Activated B cell treated with CpG ODN at 0.5 μM for 24 hours (primary cell): ENCODE data around the gene CASQ1. TPM values are rescaled to one million over a fixed set of nuclear protein-coding genes. Genes with fewer than 3 reads are reported as not detected.

Experiments used
- ATAC-seq: fragments of 200-7000 bp; cut with Tn5 transposase; one replicate; pipeline ENCODE4 v1.10.0; 2021; ENCODE audit warnings: low read depth, mild to moderate bottlenecking, moderate library complexity
- CTCF ChIA-PET: fragments of 350-600 bp; sonication (Branson Sonifier 250); formaldehyde crosslinking; loops from one replicate; lab custom pipeline; 2021; ENCODE audit warnings: antibody characterized with exemption; lab: Charles Lee
- POLR2A ChIA-PET: fragments of 350-600 bp; sonication (Branson Sonifier 250); formaldehyde crosslinking; loops from one replicate; lab custom pipeline; 2021; ENCODE audit warnings: antibody characterized with exemption; lab: Charles Lee
- DNase-seq: peaks from one replicate; pipeline ENCODE4 v3.0.0; 2022
- H3K27ac Mint-ChIP-seq: one replicate; pipeline ENCODE4 v1.8.0; 2020; ENCODE audit warnings: mixed read lengths
- H3K27me3 Mint-ChIP-seq: one replicate; pipeline ENCODE4 v1.8.0; 2021; ENCODE audit warnings: mixed read lengths
- H3K36me3 Mint-ChIP-seq: one replicate; pipeline ENCODE4 v1.8.0; 2021; ENCODE audit warnings: low read depth, mixed read lengths
- H3K4me1 Mint-ChIP-seq: one replicate; pipeline ENCODE4 v1.8.0; 2021; ENCODE audit warnings: mixed read lengths
- H3K4me3 Mint-ChIP-seq: one replicate; pipeline ENCODE4 v1.8.0; 2020; ENCODE audit warnings: mild to moderate bottlenecking, mixed read lengths
- H3K9me3 Mint-ChIP-seq: one replicate; pipeline ENCODE4 v1.8.0; 2020; ENCODE audit warnings: mixed read lengths
- intact Hi-C: fragments of 100-400 bp; cut with micrococcal nuclease; formaldehyde crosslinking; loops from one replicate; pipeline ENCODE4 v1.15.1; 2024
- total RNA-seq: library from RNA; stranded (reverse); gene quantifications from 2 replicates; pipeline ENCODE4 v1.2.3, GENCODE V29; 2022
- TF ChIP-seq, protein P1 (sequence below): fragments of 200-600 bp; IDR thresholded peaks from one replicate; pipeline ENCODE4 v1.8.0; 2022; ENCODE audit warnings: antibody characterized with exemption, mild to moderate bottlenecking

The CASQ1 gene
- total RNA-seq, 1 donor from 2014 or later, result not detected

DNA sequence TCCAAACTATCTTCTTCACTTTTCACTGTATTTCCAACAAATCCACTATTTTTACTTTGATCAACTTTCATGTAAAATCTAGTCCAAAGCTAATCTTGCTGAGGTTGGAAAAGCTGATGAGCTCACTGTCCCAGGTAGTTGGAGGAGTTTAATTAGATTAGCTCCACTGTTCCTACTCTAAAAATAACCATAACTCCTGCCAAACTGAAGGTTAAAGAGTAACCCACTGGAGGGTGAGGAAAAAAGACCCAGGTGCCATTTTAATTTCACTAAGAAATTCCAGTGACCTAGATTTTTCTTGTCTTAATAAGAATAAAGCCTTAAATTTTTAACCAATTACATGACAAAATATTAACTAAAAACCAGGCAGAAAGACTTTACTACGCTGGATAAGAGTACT, 56.7 kb downstream of the CASQ1 start:
- ATAC-seq, result no peak
- Mint-ChIP-seq H3K36me3 (peaks cover 38% of the 10 kb centered on the region), H3K9me3 (no peaks in the 10 kb centered on the region), H3K27ac (no peak overlapping the region), H3K4me3 (no peak overlapping the region), H3K4me1 (peaks cover 3% of the 10 kb centered on the region), H3K27me3 (no peaks in the 10 kb centered on the region)
- intact Hi-C loops, result no loop called here
- ChIA-PET POLR2A (no interaction called here), CTCF (no interaction called here)
- DNase-seq, result no peak
- TF ChIP-seq, protein P1, sequence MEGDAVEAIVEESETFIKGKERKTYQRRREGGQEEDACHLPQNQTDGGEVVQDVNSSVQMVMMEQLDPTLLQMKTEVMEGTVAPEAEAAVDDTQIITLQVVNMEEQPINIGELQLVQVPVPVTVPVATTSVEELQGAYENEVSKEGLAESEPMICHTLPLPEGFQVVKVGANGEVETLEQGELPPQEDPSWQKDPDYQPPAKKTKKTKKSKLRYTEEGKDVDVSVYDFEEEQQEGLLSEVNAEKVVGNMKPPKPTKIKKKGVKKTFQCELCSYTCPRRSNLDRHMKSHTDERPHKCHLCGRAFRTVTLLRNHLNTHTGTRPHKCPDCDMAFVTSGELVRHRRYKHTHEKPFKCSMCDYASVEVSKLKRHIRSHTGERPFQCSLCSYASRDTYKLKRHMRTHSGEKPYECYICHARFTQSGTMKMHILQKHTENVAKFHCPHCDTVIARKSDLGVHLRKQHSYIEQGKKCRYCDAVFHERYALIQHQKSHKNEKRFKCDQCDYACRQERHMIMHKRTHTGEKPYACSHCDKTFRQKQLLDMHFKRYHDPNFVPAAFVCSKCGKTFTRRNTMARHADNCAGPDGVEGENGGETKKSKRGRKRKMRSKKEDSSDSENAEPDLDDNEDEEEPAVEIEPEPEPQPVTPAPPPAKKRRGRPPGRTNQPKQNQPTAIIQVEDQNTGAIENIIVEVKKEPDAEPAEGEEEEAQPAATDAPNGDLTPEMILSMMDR, result no peak

DNA sequence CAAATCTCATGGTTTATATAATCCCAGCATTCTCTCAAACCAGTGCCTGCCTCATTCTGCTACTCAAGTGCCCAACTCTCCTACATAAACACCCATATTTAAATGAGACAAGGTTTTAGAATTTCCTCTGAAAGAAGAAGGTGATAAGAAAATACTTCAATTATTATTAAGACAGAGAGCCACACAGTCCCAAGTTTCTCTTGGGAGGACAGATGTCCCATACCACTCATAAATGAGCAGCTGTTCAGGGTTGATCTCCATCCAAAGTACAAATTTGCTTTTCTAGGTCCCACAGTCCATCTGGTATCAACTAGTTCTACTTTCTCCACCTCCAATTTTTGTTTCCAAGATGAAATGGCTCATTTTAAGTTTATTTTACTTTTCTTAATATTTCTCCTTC, 60.6 kb downstream of the CASQ1 start:
- Mint-ChIP-seq H3K27ac (no peak overlapping the region), H3K9me3 (no peaks in the 10 kb centered on the region), H3K4me1 (peaks cover 3% of the 10 kb centered on the region), H3K36me3 (peaks cover 32% of the 10 kb centered on the region), H3K4me3 (no peak overlapping the region), H3K27me3 (no peaks in the 10 kb centered on the region)
- TF ChIP-seq, protein P1, result no peak
- DNase-seq (no peak), ATAC-seq (no peak)
- intact Hi-C loops, result loop anchor here (5.0 kb wide), 1 partner anchor 41 kb away; no protein-coding TSS in a partner anchor
- CTCF ChIA-PET, result interaction anchor here (0.8 to 7.1 kb wide), 11 partner anchors 11 to 165 kb away, joined by 4 to 109 read pairs (median 15); partner anchors contain the start of genes CASQ1 and IGSF8
- POLR2A ChIA-PET, result interaction anchor here (1.6 kb wide), 1 partner anchor 150 kb away, joined by 4 read pairs; no protein-coding TSS in a partner anchor

Other genes with a start within 250 kb of the CASQ1 start
- not detected in 2 replicates for gene IGSF9, start 245.0 kb upstream of the CASQ1 start, total RNA-seq
- gene SLAMF9, start 236.3 kb upstream of the CASQ1 start, total RNA-seq, result not detected in 2 replicates
- gene PIGM, start 158.6 kb upstream of the CASQ1 start, total RNA-seq, result 4.5 and 5.3 TPM in 2 replicates
- not detected in 2 replicates for gene KCNJ10, start 120.4 kb upstream of the CASQ1 start, total RNA-seq
- not detected in 2 replicates for gene KCNJ9, start 109.0 kb upstream of the CASQ1 start, total RNA-seq
- gene IGSF8, start 92.0 kb upstream of the CASQ1 start, total RNA-seq, result 25.4 and 27.9 TPM in 2 replicates
- not detected in 2 replicates for gene ATP1A2, start 74.8 kb upstream of the CASQ1 start, total RNA-seq
- not detected in 2 replicates for gene ATP1A4, start 39.0 kb upstream of the CASQ1 start, total RNA-seq
- gene PEA15, start 14.8 kb downstream of the CASQ1 start, total RNA-seq, result 107 and 111 TPM in 2 replicates
- gene DCAF8, start 72.0 kb downstream of the CASQ1 start, total RNA-seq, result 155 and 172 TPM in 2 replicates
- gene PEX19, start 94.6 kb downstream of the CASQ1 start, total RNA-seq, result 43.7 and 50.3 TPM in 2 replicates
- 161 and 174 TPM in 2 replicates for gene COPA, start 152.7 kb downstream of the CASQ1 start, total RNA-seq
- gene NCSTN, start 152.8 kb downstream of the CASQ1 start, total RNA-seq, result 108 and 118 TPM in 2 replicates
- gene NHLH1, start 176.5 kb downstream of the CASQ1 start, total RNA-seq, result 0.46 and 0.71 TPM in 2 replicates
- 4.1 and 5.5 TPM in 2 replicates for gene VANGL2, start 210.0 kb downstream of the CASQ1 start, total RNA-seq